Stromal cell of bone marrow (primary cell): ENCODE data around the gene ADAMTSL2.

ENCODE experiments used
- DNase-seq: peaks from one replicate; pipeline ENCODE4 v3.0.0-alpha.2; 2012; ENCODE audit warnings: low read depth

ADAMTSL2 gene

DNA sequence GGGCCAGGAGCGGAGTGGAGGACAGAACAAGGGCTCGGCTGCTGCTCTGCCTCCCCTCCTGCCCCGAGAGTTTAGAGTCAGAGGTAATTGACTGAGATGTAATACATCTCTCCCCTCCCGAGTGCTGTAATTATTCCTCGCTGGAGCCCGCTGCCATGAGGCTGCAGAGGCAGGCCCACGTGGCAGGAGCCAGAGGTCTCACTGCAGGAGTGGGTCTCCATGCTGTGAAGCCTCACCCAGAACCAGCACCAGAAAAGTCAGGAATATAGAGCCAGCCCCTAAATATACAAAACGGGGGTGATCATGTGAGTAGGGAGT, 72.2 kb downstream of the ADAMTSL2 start:
- DNase-seq: no peak

DNA sequence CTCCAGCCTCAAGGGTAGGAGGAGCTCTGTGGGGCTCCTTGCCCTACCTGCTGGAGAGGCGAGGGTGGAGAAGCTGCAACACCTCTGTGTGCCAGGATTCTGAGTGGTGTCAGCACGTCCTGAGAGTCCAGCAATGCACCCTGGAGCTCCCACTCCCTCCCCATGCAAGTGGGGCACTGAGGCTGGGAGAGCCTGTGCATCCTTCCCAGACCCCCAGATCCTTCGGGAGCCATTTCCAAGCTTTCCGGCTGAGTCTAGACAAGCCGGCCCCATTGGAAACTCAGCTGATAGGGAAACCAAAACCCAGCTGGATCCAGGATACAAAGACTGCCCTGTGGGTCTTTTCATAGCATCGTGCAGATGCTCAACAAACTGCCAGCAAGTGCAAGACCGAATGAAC, 72.9 kb downstream of the ADAMTSL2 start:
- no peak for DNase-seq

DNA sequence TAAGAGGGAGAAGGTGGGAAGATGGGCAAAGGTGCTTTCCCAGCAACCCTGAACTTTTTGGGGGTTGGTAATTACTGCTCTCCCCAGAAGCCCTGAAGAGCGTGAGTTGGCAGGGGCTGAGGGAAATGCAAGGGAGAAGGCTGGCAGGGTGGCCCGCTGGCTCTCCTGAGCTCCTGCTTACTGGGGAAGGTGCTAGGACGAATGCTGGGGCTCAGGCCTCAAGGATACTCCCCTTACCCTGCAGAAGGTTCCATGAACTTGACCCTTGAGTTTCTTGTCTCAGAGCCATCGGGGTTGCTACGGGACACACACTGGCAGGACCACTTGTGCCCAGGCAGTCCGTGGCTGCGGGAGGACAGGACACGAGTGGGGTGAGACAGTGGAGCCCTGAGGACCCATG, 73.5 kb downstream of the ADAMTSL2 start:
- no peak for DNase-seq

DNA sequence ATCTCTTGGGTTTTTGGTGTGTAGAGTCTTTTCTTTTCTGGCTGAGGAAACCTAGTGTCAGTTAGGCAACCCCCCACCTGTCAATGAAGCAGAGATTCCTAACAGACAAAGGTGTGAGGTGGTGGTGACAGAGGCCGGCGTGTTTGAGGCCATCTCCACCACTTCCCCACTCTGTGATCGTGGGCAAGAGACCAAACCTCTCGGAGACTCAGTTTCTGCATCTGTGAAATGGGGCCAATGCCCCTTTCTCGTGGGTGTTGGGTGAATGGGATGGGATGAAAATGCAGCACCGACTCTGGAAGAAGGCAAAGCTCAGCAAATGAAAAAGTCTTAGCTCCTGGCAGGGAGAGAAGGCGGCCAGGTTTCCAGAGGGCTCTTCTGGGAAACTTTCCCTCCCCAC, 73.9 kb downstream of the ADAMTSL2 start:
- DNase-seq: no peak

DNA sequence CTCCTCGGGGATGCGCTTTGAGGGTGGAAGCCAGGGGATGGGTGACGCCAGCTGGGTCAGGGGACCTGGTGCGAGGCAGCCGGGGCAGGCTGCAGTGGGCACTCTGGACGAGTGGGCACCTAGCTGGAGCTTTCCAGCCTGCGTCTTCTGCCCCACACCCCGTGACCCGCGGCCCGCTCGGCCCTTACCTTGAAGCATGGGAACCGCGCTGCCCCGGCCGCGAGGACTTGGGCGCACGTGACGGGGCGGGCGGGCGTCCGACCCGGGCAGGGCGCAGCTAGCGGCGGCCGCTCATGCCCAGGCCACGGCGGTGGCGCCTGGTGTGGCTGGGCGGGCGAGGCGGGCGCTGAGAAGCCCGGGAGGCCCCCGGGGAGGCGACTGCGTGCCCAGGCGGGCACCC, 74.4 kb downstream of the ADAMTSL2 start:
- no peak for DNase-seq

DNA sequence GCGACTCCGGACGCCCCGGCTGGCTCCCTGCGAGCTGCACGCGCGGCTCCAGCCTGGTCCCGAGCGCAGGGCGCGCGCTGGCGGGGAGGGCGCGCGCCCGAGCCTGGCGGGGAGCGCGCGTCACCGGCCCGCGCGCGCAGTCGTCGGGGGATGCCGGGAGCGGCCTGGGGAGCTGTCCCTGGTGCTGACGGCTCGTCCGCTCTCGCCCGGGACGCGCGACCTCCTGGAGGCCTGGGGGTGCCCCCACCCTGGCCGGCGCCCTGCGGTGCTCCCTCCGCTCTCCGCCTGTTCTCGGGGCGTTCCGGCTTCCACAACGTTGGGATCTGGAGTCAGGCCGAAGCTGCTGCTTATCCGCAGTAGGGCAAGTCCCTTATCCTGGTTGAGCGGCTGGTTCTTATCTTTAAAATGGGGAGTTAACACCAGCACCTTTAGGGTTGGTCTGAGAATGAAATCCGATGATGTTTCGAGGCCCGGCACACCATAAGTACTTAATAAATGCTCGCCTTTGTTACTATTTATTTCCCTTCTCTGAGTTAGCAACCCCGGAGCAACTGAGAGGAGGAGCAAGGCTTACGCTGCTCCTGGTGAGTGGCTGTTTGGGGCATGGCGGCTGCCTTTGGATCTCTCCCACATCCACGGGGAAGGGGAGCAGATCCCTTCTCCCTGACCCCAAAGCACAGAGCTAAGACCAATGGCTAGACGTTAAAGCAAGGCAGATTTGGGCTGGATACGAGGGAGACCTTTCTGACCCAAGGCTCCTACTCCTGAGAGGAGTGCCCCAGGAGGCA, 75.0 kb downstream of the ADAMTSL2 start, which contains the start of gene FAM163B:
FAM163B (minus strand) TSS at position 79 of the 788 bp plus-strand sequence. CDS start 29,166 bp downstream, outside the sequence.
- no peak for DNase-seq

DNA sequence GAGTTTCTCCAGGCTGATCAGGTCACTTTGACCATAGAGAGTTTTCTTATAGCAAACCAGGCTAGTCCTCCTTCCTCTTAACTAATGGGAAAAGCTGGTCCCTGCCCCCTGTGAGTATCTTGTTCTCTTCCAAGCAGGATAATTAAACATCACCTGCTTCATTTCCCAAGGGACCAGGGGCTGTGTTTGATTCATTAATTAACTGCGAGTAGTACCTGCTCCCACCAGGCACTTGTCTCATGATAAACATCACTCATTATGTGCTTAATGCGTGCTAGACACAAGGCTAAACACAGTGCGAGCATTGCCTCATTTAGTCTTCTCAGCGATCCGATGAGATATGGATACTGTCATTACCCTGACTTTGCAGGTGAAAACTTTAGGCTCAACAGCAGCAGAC, 76.3 kb downstream of the ADAMTSL2 start:
- DNase-seq: no peak

DNA sequence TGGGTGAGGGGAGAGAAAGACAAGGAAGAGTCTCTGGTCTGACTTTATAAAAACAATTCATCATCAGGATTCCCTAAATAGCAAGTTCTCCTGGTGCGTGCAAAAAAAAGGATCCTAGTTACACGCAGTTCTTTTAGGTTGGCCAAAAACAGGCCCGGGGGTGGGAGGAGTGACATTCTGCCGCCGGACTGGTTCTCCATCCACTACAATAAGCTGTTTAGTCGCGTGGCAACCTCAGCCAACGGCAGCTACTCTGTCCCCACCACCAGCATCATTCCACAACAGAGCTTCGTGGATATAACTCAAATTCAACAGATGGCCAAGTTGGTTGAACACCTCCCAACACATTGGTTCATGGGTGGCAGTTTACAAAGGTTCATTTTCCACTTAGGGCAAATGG, 77.5 kb downstream of the ADAMTSL2 start:
- DNase-seq: no peak

DNA sequence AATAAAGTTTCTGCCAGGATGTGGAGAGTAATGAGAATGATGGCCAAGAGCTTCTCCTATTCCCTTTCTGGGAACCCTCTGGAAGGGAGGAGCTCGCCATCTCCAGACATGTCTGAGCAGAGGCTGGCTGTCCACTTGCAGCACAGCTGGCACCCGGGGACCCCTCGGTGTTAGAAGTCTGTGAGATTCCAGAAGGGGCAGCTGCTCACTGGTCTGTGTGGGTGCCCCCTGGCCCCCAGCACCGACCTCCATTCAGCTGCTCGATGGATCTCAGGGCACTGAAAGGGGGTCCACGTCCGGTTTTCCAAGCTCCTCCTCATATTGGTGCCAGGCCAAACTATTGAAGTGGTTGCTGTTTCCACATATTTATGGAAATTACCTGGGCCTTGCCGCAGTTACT, 78.3 kb downstream of the ADAMTSL2 start:
- no peak for DNase-seq

DNA sequence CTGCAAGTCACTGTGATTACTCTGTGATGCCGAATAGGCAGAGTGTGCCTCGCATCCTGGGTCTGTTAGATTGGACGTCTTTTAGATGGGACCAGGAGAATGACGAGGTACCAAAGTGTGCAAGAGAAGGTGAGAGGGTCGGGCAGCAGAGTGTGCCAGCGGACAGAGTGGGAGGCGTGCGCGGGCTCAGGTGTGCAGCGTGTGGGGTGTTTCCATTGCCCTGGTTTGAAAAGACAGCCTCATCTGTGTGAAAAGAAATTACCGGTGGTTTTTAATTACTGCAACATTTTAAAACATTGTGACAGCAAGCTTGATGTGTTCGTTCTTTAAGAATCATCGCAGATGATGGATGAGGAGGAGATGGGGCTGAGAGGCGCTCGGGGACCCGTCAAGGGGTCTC, 78.9 kb downstream of the ADAMTSL2 start:
- no peak for DNase-seq

DNA sequence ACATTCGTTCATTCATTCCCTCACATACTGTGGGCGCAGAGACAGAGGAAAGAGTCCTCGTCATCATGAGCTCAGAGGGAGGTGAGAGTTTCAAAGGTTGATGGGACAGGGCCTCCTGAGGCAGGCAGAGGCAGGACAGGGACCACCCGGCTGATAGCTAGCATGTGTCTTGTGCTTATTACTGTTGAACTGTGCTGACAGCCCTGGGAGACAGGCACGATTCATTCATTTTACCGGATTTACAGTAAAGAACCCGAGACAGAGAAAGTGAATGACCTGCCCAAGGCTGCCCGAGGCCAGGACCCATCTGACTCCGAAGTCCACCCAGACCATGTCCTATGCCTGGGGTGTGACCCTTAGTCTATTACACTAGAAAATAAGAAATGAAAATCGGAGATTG, 79.6 kb downstream of the ADAMTSL2 start:
- DNase-seq: no peak

DNA sequence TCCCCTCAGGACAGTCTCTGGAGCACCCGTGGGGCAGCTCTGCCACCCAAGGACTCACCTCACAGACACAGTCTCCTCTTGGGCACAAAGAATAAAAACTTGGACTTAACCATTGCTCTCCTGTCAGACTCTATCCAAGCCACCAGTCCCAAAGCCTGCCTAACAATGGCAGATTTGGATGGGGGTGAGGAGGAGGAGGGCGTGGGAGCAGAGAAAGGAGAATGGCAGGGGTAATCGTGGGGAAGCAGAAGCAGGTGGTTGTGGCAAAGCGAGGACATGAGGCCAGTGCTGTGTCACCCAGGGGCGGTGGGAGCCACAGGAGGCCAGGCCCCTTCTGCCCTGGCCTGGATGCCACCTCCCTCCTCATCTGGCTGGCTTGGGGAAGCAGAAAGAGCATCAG, 80.2 kb downstream of the ADAMTSL2 start:
- no peak for DNase-seq

DNA sequence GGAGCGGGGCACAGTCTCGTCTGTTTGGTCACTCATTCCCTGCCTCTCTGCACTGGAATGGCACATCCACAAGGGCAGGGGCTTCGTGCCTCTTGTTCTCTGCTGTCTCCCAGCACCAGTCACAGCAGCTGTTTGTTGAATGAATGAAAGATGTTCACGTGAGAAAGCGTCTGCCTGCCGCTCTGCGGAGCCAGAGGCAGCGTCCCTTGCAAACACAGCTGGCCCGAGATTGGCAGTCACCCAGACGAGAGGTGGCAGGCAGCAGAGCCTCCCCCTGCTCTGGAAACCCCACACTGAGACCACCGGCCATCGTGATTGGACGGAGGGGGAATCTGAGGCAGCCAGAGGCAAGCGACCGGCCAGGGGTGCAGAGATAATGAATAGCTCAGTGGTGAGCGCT, 80.7 kb downstream of the ADAMTSL2 start:
- DNase-seq: no peak

DNA sequence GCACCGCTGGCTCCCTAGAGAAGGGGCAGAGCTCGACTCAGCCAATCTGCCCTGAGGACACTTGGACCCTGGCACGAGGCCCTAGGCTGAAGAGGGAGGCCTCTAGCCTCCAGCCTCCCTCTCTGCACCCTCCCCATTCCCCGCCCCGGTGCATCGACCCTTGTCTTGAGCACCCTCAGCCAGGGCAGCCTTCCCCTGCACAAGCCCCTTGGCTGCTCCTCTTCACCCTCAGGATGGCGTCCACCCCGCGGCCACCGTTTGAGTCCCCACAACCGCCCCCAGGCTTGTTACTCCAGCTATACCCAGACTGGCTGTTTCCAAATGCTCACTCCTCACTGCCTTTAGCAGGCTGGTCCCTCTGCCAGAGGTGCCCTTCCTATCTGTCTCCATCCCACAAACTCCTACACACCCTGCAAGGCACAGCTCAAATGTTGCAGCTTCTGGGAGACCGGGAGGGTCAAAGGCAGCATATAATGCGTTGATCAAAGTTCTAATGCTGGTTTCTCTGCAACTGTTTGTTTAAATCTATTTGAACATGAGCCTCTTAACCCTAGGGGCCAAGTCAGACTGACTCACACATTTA, 81.2 kb downstream of the ADAMTSL2 start:
- DNase-seq: no peak

DNA sequence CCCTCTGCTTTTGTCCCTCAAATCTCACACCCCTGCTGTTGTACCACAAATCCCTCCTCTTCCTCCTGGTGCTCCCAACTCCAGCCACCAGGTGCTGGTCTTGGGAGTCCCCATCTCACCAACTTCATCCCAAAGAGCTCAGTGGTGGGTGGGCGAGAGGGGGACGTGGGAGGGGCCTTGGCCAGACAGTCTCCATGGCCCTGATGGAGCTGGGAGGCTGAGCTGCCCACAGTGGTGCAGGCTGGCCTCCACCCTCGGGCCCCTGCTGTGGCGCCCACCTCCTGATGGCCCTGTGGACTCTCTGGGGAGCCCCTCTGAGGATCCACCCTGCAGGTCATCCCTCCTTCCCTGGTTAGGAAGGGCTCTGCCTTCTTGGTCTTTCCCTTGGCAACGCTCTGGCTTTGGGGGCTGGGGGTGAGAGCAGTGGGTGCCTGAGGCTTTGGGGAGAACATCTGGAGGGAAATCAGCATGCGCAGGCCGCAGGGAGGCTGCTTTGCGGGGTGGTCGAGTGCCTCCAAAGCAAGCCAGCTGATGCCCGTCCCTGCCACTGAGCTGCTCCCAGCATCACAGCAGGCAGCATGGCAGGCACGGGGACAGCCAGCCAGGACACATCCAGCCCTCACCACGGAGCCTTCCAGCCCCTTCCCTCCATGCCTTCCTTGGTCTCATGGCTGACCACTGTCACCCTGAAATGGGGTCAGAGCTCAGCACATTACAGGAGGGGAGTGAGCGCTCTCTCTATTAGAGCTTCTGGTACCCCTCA, 82.3 kb downstream of the ADAMTSL2 start:
- DNase-seq: no peak

DNA sequence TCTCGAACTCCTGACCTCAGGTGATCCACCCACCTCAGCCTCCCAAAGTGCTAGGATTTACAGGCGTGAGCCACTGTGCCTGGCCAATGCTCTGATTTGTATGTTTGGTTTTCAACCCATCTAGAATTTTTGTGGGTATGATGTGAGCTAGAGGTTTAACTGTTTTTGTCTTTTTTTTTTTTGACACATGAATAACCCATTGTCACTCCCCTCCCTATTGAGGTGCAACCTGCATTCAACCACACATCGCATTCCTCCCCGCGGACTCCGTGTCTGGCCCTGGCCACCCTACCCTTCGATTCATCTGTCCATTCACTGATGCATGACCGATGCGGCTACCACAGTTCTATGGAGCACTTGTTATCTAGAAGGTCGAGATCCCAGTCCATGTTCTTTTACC, 84.2 kb downstream of the ADAMTSL2 start:
- no peak for DNase-seq

DNA sequence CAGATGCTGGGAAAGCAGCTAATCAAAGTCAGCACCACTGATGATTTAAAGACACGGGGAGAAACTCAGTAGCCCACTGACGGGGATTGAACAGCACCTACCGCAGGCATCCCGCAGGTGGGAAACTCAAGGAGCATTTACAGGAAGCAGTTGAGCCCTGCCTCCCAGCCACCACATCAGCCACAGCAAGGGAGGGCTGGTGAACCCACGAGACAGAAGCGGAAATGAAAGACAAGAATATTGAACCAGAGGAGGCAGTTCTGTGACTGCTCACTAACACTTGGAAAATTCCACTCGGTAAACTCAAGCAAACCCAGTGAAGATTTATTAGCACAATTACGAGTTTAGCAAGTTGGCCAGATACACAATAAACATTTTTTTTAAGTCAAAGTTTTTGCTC, 85.3 kb downstream of the ADAMTSL2 start:
- DNase-seq: no peak

DNA sequence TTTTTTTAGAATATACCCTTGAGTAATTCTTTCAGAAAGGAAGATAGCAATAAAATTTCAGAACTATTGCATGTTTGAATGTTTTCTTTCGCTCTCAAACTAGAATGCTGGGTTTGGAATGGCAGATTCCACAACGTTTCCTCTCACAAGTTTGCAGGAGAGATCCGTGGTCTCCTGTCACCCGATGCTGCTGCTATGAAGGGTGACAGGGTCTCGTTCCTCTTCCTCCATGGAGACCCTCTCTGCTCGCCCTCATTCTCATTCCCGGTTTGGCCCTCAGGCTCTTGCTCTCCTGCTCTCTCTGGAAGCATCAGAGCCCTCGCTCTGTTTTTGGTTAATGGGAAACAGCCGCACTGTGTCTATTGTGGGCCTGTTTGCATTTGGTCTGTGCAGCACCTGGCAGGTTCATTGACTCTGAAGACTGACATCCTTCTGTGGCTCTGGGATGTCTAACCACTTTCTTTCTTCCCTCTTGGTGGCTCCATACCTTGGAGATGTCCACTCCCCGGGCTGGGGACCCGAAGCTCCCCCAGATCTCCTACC, 87.3 kb downstream of the ADAMTSL2 start:
- no peak for DNase-seq

DNA sequence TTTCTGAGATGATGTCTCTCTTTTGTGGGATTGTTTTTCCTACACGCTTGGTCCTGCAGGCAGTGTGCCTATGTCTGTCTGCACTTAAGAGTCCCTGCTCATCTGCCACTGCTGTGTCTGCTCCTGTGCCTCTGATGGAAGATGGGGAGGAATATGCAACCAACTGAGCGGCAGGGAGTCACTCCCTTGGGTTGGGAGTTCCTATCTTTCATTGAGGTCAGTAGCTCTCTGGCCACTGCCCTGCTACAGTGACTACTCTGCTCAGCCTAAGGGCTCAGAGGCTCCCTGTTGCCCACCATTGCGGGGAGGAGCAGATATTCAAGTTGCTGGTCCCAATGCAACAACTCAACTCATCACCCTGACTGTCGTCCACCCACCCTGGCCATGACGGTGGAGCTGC, 88.1 kb downstream of the ADAMTSL2 start:
- DNase-seq: no peak
